Cardiac muscle cell (in vitro differentiated cells and primary cell): ENCODE measurements around the gene OR6B3. TPM values are rescaled to one million over a fixed set of nuclear protein-coding genes. Genes with fewer than 3 reads are reported as not detected.

Source experiments
- DNase-seq, 2 donors: peaks; one replicate each; pipeline versions ENCODE4 v3.0.0 to v3.0.0-alpha.2; 2010 to 2017; ENCODE audit warnings: low read depth in 1 of 2, low spot score in 1 of 2
- H3K27ac ChIP-seq: fragments of 200-600 bp; sonication (generic); 2 replicates; pipeline ENCODE4 v1.5.1; 2016
- H3K27me3 ChIP-seq: fragments of 200-600 bp; sonication (generic); 2 replicates; pipeline ENCODE4 v1.6.0; 2016; ENCODE audit warnings: control low read depth
- H3K36me3 ChIP-seq: fragments of 200-600 bp; sonication (generic); 2 replicates; pipeline ENCODE4 v1.5.1; 2016; ENCODE audit warnings: control low read depth
- H3K4me1 ChIP-seq: fragments of 200-600 bp; sonication (generic); 2 replicates; pipeline ENCODE4 v1.8.1; 2017; ENCODE audit warnings: low read depth, mild to moderate bottlenecking, mixed run types
- H3K4me3 ChIP-seq: fragments of 200-600 bp; sonication (generic); 2 replicates; pipeline ENCODE4 v1.5.1; 2016; ENCODE audit warnings: mild to moderate bottlenecking
- H3K9me3 ChIP-seq: fragments of 200-600 bp; sonication (generic); 2 replicates; pipeline ENCODE4 v1.5.1; 2017; ENCODE audit warnings: low read depth, mild to moderate bottlenecking, control low read depth
- CTCF ChIP-seq: IDR thresholded peaks from 2 replicates; pipeline ENCODE4 v1.5.1; 2012; ENCODE audit warnings: low read depth, mild to moderate bottlenecking, low read length
- polyA plus RNA-seq: library from polyadenylated mRNA; unstranded; fragments of >200 nt; fragmentation: Nextera tagmentation; extraction: Ambion mirVana; gene quantifications from 2 replicates; pipeline ENCODE4 v1.2.1, GENCODE V29; 2016
- total RNA-seq: library from RNA; depleted of rRNA; stranded (reverse); fragments of >200 nt; gene quantifications from 2 replicates; pipeline ENCODE4 v1.2.3, GENCODE V29; 2016

The OR6B3 gene
- total and polyA plus RNA-seq, 2 experiments from 2014 or later, result not detected

- no peak for DNase-seq
- Histone ChIP-seq H3K27me3 (no peaks in the 10 kb centered on the region), H3K9me3 (no peaks in the 10 kb centered on the region), H3K36me3 (no peaks in the 10 kb centered on the region), H3K4me3 (no peak overlapping the region), H3K4me1 (no peaks in the 10 kb centered on the region), H3K27ac (no peak overlapping the region)
- no peak for TF ChIP-seq CTCF
These were observed 25.3 kb upstream of the OR6B3 start for GRCh38 chr2:240078631-240079030.

GRCh38 chr2:240077442-240077841, 24.1 kb upstream of the OR6B3 start:
- TF ChIP-seq CTCF, result no peak
- no peak overlapping the region for H3K4me3 ChIP-seq

GRCh38 chr2:240074545-240074944, 21.2 kb upstream of the OR6B3 start:
- Histone ChIP-seq H3K27ac (no peak overlapping the region), H3K36me3 (no peaks in the 10 kb centered on the region), H3K27me3 (no peaks in the 10 kb centered on the region), H3K9me3 (no peaks in the 10 kb centered on the region), H3K4me3 (no peak overlapping the region), H3K4me1 (no peaks in the 10 kb centered on the region)
- DNase-seq, result no peak
- TF ChIP-seq CTCF, result no peak

More at GRCh38 chr2:240077442-240077841, 24.1 kb upstream of the OR6B3 start:
- H3K27ac ChIP-seq, result no peak overlapping the region
- H3K36me3 ChIP-seq, result no peaks in the 10 kb centered on the region
- no peaks in the 10 kb centered on the region for H3K27me3 ChIP-seq
- no peak for DNase-seq
- no peaks in the 10 kb centered on the region for H3K4me1 ChIP-seq
- no peaks in the 10 kb centered on the region for H3K9me3 ChIP-seq

GRCh38 chr2:240070907-240071306, 17.6 kb upstream of the OR6B3 start:
- Histone ChIP-seq H3K27ac (no peak overlapping the region), H3K27me3 (no peaks in the 10 kb centered on the region), H3K9me3 (no peaks in the 10 kb centered on the region), H3K4me1 (no peaks in the 10 kb centered on the region), H3K36me3 (no peaks in the 10 kb centered on the region), H3K4me3 (no peak overlapping the region)
- no peak for DNase-seq
- TF ChIP-seq CTCF, result no peak

GRCh38 chr2:240069829-240070228, 16.5 kb upstream of the OR6B3 start:
- Histone ChIP-seq H3K27ac (no peak overlapping the region), H3K9me3 (no peaks in the 10 kb centered on the region), H3K4me1 (no peaks in the 10 kb centered on the region), H3K27me3 (no peaks in the 10 kb centered on the region), H3K36me3 (no peaks in the 10 kb centered on the region), H3K4me3 (no peak overlapping the region)
- TF ChIP-seq CTCF, result no peak
- DNase-seq, result no peak

GRCh38 chr2:240068193-240068592, 14.9 kb upstream of the OR6B3 start:
- Histone ChIP-seq H3K27ac (no peak overlapping the region), H3K9me3 (no peaks in the 10 kb centered on the region), H3K27me3 (no peaks in the 10 kb centered on the region), H3K36me3 (no peaks in the 10 kb centered on the region), H3K4me3 (no peak overlapping the region), H3K4me1 (no peaks in the 10 kb centered on the region)
- DNase-seq, result no peak
- TF ChIP-seq CTCF, result no peak
